Thyroid gland (tissue), 4 donors: ENCODE data around the gene KRT74. TPM values are rescaled to one million over a fixed set of nuclear protein-coding genes. Genes with fewer than 3 reads are reported as not detected.

Experiments used
- DNase-seq, 2 donors: peaks; one replicate each; pipeline ENCODE4 v3.0.0-alpha.2; 2019
- H3K27ac ChIP-seq, 3 donors: fragments of 200-600 bp; sonication (generic); 1 replicate in 2 of 3; 2 replicates in 1 of 3; pipeline ENCODE4 v1.5.1; 2016 to 2019; ENCODE audit warnings: mild to moderate bottlenecking in 1 of 3, moderate library complexity in 1 of 3
- H3K27me3 ChIP-seq: fragments of 200-600 bp; sonication (generic); one replicate; pipeline ENCODE4 v1.5.1; 2019
- H3K36me3 ChIP-seq, 2 donors: fragments of 200-600 bp; sonication (generic); one replicate each; pipeline ENCODE4 v1.5.1; 2016 to 2019
- H3K4me1 ChIP-seq, 2 donors: fragments of 200-600 bp; sonication (generic); one replicate each; pipeline ENCODE4 v1.5.1; 2017 to 2019
- H3K4me3 ChIP-seq, 3 donors: fragments of 200-600 bp; sonication (generic); replicated peaks in 1 of 3; 1 replicate in 2 of 3; 2 replicates in 1 of 3; pipeline ENCODE4 v1.5.1; 2016; ENCODE audit warnings: mild to moderate bottlenecking in 1 of 3
- H3K9me3 ChIP-seq: fragments of 200-600 bp; sonication (generic); one replicate; pipeline ENCODE4 v1.5.1; 2017
- POLR2A ChIP-seq, 2 donors: fragments of 450-650 bp; IDR thresholded peaks; one replicate each; pipeline ENCODE4 v1.6.1; 2017; ENCODE audit warnings: antibody characterized with exemption in 2 of 2, mild to moderate bottlenecking in 2 of 2, moderate library complexity in 1 of 2
- WGBS, 2 donors: methylation state at CpG; one replicate each; pipeline ENCODE4 v1.1.5; 2017; 5-methylcytosine and 5-hydroxymethylcytosine counted together
- intact Hi-C: fragments of 100-400 bp; cut with DNase I; formaldehyde crosslinking; loops from one replicate; pipeline ENCODE4 v1.15.1; 2023
- total RNA-seq, 4 donors: library from RNA; depleted of rRNA; stranded (reverse); fragments of >200 nt; gene quantifications; one replicate each; pipeline ENCODE4 v1.2.3, GENCODE V29; 2016
- TF ChIP-seq, protein P1 (sequence below), 6 experiments: fragments of 200-600 bp in 3 of 6; fragments of 450-650 bp in 3 of 6; sonication (generic) in 3 of 6; IDR thresholded peaks; one replicate each; pipeline ENCODE4 v1.5.1; 2016 to 2019; ENCODE audit warnings: antibody characterized with exemption in 6 of 6, mild to moderate bottlenecking in 2 of 6, inconsistent platforms in 1 of 6, moderate library complexity in 1 of 6

The KRT74 gene
- total RNA-seq, 4 donors from 2014 or later: not detected

DNA sequence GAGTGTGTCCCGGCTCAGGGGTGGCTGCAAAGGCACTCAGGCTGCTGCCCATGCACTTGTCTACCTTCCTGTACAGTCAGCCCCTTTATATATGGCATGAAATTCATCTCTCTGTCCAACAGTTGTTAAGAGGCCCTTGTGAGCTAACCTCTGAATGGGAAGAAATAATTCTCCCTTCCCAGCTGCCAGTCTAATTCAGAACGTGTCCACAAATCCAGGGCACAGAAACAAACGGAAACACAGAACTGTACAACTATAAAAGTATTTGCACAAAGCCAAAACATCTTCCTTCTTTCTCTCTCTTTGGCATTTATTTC is 54.3 kb downstream of the KRT74 start:
- Histone ChIP-seq H3K27ac (no peak overlapping the region), H3K4me3 (no peak overlapping the region), H3K4me1 (peaks cover 0 to 12% of the 10 kb centered on the region in 2 donors), H3K27me3 (no peaks in the 10 kb centered on the region), H3K36me3 (no peaks in the 10 kb centered on the region), H3K9me3 (no peaks in the 10 kb centered on the region)
- no peak for DNase-seq
- WGBS, 2 donors: 77 to 85% methylated on average over 3 of the region's 3 CpGs
- intact Hi-C loops: no loop called here
- TF ChIP-seq POLR2A (IDR thresholded peaks at IDR 0.05): no peak
- TF ChIP-seq, protein P1, sequence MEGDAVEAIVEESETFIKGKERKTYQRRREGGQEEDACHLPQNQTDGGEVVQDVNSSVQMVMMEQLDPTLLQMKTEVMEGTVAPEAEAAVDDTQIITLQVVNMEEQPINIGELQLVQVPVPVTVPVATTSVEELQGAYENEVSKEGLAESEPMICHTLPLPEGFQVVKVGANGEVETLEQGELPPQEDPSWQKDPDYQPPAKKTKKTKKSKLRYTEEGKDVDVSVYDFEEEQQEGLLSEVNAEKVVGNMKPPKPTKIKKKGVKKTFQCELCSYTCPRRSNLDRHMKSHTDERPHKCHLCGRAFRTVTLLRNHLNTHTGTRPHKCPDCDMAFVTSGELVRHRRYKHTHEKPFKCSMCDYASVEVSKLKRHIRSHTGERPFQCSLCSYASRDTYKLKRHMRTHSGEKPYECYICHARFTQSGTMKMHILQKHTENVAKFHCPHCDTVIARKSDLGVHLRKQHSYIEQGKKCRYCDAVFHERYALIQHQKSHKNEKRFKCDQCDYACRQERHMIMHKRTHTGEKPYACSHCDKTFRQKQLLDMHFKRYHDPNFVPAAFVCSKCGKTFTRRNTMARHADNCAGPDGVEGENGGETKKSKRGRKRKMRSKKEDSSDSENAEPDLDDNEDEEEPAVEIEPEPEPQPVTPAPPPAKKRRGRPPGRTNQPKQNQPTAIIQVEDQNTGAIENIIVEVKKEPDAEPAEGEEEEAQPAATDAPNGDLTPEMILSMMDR (IDR thresholded peaks at IDR 0.05): no peak

DNA sequence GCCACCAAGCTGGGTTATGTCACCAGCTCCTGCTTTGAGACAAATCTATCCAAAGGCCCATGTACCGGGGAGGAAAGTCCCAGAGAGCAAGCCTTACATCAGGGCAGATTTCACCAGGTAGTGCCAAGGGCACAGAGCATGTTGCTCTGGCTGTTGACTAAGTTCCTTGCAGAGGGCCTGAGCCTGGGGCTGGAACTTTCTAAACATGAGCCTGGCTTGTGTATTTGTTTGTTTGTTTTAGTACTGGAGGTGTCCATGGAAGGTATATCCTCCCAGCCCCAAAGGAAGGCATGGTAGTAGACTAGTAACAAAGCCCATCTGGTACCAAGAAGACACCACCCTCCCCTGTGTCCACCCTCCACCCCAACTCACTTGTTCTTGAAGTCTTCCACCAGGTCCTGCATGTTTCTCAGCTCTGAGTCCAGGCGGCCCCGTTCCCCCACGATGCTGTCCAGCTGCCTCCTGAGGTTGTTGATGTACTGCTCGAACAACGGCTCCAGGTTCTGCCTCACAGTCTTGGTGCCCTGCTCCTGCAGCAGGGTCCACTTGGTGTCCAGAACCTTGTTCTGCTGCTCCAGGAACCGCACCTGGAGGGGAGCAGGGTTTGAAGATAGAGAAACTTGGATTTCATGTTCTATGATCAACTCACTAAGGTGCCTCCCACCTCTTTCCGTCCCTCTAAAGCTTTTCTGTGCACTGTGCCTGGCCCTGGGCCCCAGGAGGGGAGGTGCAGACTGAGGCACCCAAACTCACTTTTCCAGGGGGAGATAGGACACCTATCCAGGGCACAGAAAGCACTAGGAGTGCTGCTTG is 54.9 kb downstream of the KRT74 start:
- no peak for DNase-seq
- Histone ChIP-seq H3K9me3 (no peaks in the 10 kb centered on the region), H3K4me3 (no peak overlapping the region), H3K27me3 (no peaks in the 10 kb centered on the region), H3K36me3 (no peaks in the 10 kb centered on the region), H3K4me1 (peaks cover 0 to 12% of the 10 kb centered on the region in 2 donors), H3K27ac (no peak overlapping the region)
- intact Hi-C loops: no loop called here
- TF ChIP-seq, protein P1 (IDR thresholded peaks at IDR 0.05): no peak
- no peak for TF ChIP-seq POLR2A (IDR thresholded peaks at IDR 0.05)
- 80 to 88% methylated on average over 8 of the region's 8 CpGs for WGBS, 2 donors

DNA sequence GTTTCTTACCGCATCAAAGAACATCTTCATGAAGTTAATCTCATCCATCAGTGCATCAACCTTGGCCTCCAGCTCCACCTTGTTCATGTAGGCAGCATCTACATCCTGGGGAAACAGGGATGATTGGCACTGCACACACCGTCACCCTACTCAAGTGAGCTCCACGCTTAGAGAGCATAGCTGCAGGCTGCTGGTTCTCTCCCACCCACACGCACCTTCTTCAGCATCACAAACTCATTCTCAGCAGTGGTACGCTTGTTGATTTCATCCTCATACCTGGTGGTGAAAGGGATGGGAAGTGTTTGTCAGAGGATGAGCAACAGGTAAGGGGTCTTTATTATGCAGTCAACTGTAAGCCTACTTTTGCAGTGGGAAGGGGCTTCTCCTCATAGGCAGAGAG is 55.8 kb downstream of the KRT74 start:
- Histone ChIP-seq H3K4me1 (peaks cover 0 to 12% of the 10 kb centered on the region in 2 donors), H3K36me3 (no peaks in the 10 kb centered on the region), H3K9me3 (no peaks in the 10 kb centered on the region), H3K27ac (no peak overlapping the region), H3K4me3 (no peak overlapping the region), H3K27me3 (no peaks in the 10 kb centered on the region)
- 90 to 96% methylated on average over 5 of the region's 5 CpGs for WGBS, 2 donors
- intact Hi-C loops: no loop called here
- DNase-seq: no peak
- no peak for TF ChIP-seq POLR2A (IDR thresholded peaks at IDR 0.05)
- TF ChIP-seq, protein P1 (IDR thresholded peaks at IDR 0.05): no peak

DNA sequence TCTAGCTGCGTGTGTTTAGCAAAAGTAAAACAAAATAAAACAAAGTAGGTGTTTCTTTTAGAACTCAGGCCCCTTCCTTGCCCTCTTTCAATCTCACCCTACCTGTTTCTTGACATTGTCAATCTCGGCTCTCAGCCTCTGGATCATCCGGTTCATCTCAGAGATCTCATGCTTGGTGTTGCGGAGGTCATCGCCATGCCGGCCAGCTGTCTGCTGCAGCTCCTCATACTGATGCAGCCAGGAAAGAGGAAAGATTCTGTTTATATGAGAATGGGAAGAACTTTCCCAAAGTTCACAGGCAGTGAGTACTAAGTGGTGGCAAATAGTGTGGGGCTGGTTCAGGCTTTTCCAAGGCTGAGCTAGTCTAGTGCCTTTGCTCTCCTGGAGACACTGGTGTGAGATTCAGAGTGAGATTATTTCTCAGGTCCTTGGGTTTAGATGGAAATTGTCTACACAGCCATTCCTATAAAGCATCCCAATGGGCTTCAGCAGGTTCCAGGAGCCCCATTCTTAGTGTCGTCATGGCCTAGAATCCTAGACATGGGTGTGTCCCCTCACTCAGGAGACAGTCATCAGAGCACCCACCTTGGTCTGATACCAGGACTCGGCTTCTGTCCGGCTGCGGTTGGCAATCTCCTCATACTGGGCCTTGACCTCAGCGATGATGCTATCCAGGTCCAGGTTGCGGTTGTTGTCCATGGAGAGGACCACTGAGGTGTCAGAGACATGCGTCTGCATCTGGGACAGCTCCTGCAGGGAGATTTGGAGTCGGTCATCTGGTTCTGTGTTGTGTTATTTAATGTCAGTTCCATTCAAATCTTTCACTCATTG is 56.4 kb downstream of the KRT74 start:
- no peak overlapping the region for H3K27ac ChIP-seq
- no peak for DNase-seq
- peaks cover 0 to 6% of the 10 kb centered on the region in 2 donors for H3K4me1 ChIP-seq
- H3K36me3 ChIP-seq: no peaks in the 10 kb centered on the region
- no peak for TF ChIP-seq POLR2A (IDR thresholded peaks at IDR 0.05)
- TF ChIP-seq, protein P1 (IDR thresholded peaks at IDR 0.05): no peak
- WGBS, 2 donors: 89 to 97% methylated on average over 13 to 14 of the region's 14 CpGs
- H3K4me3 ChIP-seq: no peak overlapping the region
- no peaks in the 10 kb centered on the region for H3K27me3 ChIP-seq
- intact Hi-C loops: no loop called here
- no peaks in the 10 kb centered on the region for H3K9me3 ChIP-seq
